ENCODE results near the gene TRERF1.
"Not testable (repeated sequence)": the region's sequence is repeated elsewhere in the genome, so short reads cannot be mapped to it uniquely, and the experiment has no call there.

Gene TRERF1

GRCh38 chr6:42226161-42226611, 225.5 kb downstream of the TRERF1 start:
- Mint-ChIP-seq H3K4me1 (ENCODE audit: low read depth) (peaks cover 25% of the 10 kb centered on the region), H3K27ac (no peak overlapping the region), H3K36me3 (ENCODE audit: low read depth) (peaks cover 30% of the 10 kb centered on the region), H3K9me3 (no peaks in the 10 kb centered on the region), H3K4me3 (no peak overlapping the region), H3K27me3 (no peaks in the 10 kb centered on the region)
- no peak for DNase-seq

GRCh38 chr6:42225419-42225818, 226.3 kb downstream of the TRERF1 start:
- Mint-ChIP-seq H3K36me3 (ENCODE audit: low read depth) (peaks cover 30% of the 10 kb centered on the region), H3K9me3 (no peaks in the 10 kb centered on the region)

GRCh38 chr6:42225029-42225339, 226.7 kb downstream of the TRERF1 start:
- Mint-ChIP-seq H3K9me3 (no peaks in the 10 kb centered on the region), H3K36me3 (ENCODE audit: low read depth) (peaks cover 26% of the 10 kb centered on the region), H3K4me3 (no peak overlapping the region), H3K27ac (peak overlapping the region; percentile 92), H3K4me1 (ENCODE audit: low read depth) (peaks cover 29% of the 10 kb centered on the region), H3K27me3 (no peaks in the 10 kb centered on the region)
- no peak for DNase-seq

More at GRCh38 chr6:42225419-42225818, 226.3 kb downstream of the TRERF1 start:
- no peak overlapping the region for H3K4me3 Mint-ChIP-seq
- peaks cover 29% of the 10 kb centered on the region for H3K4me1 Mint-ChIP-seq (ENCODE audit: low read depth)
- no peak for DNase-seq
- no peaks in the 10 kb centered on the region for H3K27me3 Mint-ChIP-seq
- no peak overlapping the region for H3K27ac Mint-ChIP-seq

GRCh38 chr6:42224222-42225028, 227.3 kb downstream of the TRERF1 start:
- DNase-seq: no peak
- Mint-ChIP-seq H3K36me3 (ENCODE audit: low read depth) (peaks cover 22% of the 10 kb centered on the region), H3K9me3 (no peaks in the 10 kb centered on the region), H3K27ac (peak overlapping the region; percentile 92), H3K4me3 (peak overlapping the region; percentile 59), H3K27me3 (no peaks in the 10 kb centered on the region), H3K4me1 (ENCODE audit: low read depth) (peaks cover 29% of the 10 kb centered on the region)

GRCh38 chr6:42222448-42222847, 229.3 kb downstream of the TRERF1 start:
- no peak overlapping the region for H3K4me3 Mint-ChIP-seq
- DNase-seq: no peak
- H3K9me3 Mint-ChIP-seq: no peaks in the 10 kb centered on the region

GRCh38 chr6:42221546-42221945, 230.2 kb downstream of the TRERF1 start:
- H3K27ac Mint-ChIP-seq: no peak overlapping the region
- peaks cover 40% of the 10 kb centered on the region for H3K4me1 Mint-ChIP-seq (ENCODE audit: low read depth)
- peaks cover 10% of the 10 kb centered on the region for H3K36me3 Mint-ChIP-seq (ENCODE audit: low read depth)
- DNase-seq: no peak
- no peaks in the 10 kb centered on the region for H3K27me3 Mint-ChIP-seq
- no peak overlapping the region for H3K4me3 Mint-ChIP-seq
- no peaks in the 10 kb centered on the region for H3K9me3 Mint-ChIP-seq

More at GRCh38 chr6:42222448-42222847, 229.3 kb downstream of the TRERF1 start:
- no peak overlapping the region for H3K27ac Mint-ChIP-seq
- peaks cover 5% of the 10 kb centered on the region for H3K36me3 Mint-ChIP-seq (ENCODE audit: low read depth)
- H3K27me3 Mint-ChIP-seq: no peaks in the 10 kb centered on the region
- H3K4me1 Mint-ChIP-seq (ENCODE audit: low read depth): peaks cover 35% of the 10 kb centered on the region

- no peaks in the 10 kb centered on the region for H3K27me3 Mint-ChIP-seq
- no peak for DNase-seq
- H3K4me1 Mint-ChIP-seq (ENCODE audit: low read depth): peaks cover 44% of the 10 kb centered on the region
- peak overlapping the region; percentile 44 for H3K27ac Mint-ChIP-seq
- H3K9me3 Mint-ChIP-seq: no peaks in the 10 kb centered on the region
- peaks cover 14% of the 10 kb centered on the region for H3K36me3 Mint-ChIP-seq (ENCODE audit: low read depth)
- no peak overlapping the region for H3K4me3 Mint-ChIP-seq
Observed at GRCh38 chr6:42220807-42221206, 230.9 kb downstream of the TRERF1 start.

GRCh38 chr6:42217519-42218367, 234.0 kb downstream of the TRERF1 start, which contains the start of gene MRPS10:
Gene MRPS10, minus strand, starts transcription at chr6:42217861. Its CDS starts 12 bp downstream, at chr6:42217849.
- Mint-ChIP-seq H3K27ac (peak within 1 kb of the TSS; percentile 99), H3K9me3 (no peaks in the 10 kb centered on the region), H3K27me3 (no peaks in the 10 kb centered on the region), H3K36me3 (ENCODE audit: low read depth) (peaks cover 33% of the 10 kb centered on the region), H3K4me1 (ENCODE audit: low read depth) (peaks cover 38% of the 10 kb centered on the region), H3K4me3 (peak within 1 kb of the TSS; percentile 99)
- peak; percentile 91 for DNase-seq

- Mint-ChIP-seq H3K36me3 (ENCODE audit: low read depth) (peaks cover 38% of the 10 kb centered on the region), H3K4me3 (peak overlapping the region; percentile 99), H3K4me1 (ENCODE audit: low read depth) (peaks cover 40% of the 10 kb centered on the region), H3K27ac (peak overlapping the region; percentile 99), H3K27me3 (no peaks in the 10 kb centered on the region), H3K9me3 (no peaks in the 10 kb centered on the region)
- no peak for DNase-seq
Observed at GRCh38 chr6:42217157-42217518, 234.6 kb downstream of the TRERF1 start.

GRCh38 chr6:42216495-42216894, 235.2 kb downstream of the TRERF1 start:
- peaks cover 39% of the 10 kb centered on the region for H3K4me1 Mint-ChIP-seq (ENCODE audit: low read depth)
- peak overlapping the region; percentile 99 for H3K4me3 Mint-ChIP-seq
- H3K27ac Mint-ChIP-seq: peak overlapping the region; percentile 87

GRCh38 chr6:42212442-42212841, 239.3 kb downstream of the TRERF1 start:
- Mint-ChIP-seq H3K36me3 (ENCODE audit: low read depth) (peaks cover 80% of the 10 kb centered on the region), H3K9me3 (no peaks in the 10 kb centered on the region), H3K27ac (no peak overlapping the region), H3K4me1 (ENCODE audit: low read depth) (peaks cover 40% of the 10 kb centered on the region), H3K27me3 (no peaks in the 10 kb centered on the region), H3K4me3 (no peak overlapping the region)
- no peak for DNase-seq

More at GRCh38 chr6:42216495-42216894, 235.2 kb downstream of the TRERF1 start:
- H3K36me3 Mint-ChIP-seq (ENCODE audit: low read depth): peaks cover 44% of the 10 kb centered on the region
- H3K27me3 Mint-ChIP-seq, H3K9me3 Mint-ChIP-seq, DNase-seq: not testable (repeated sequence)

GRCh38 chr6:42211726-42212125, 240.0 kb downstream of the TRERF1 start:
- Mint-ChIP-seq H3K9me3 (no peaks in the 10 kb centered on the region), H3K36me3 (ENCODE audit: low read depth) (peaks cover 82% of the 10 kb centered on the region), H3K4me1 (ENCODE audit: low read depth) (peaks cover 36% of the 10 kb centered on the region), H3K4me3 (no peak overlapping the region), H3K27me3 (no peaks in the 10 kb centered on the region), H3K27ac (no peak overlapping the region)
- no peak for DNase-seq

- Mint-ChIP-seq H3K9me3 (no peaks in the 10 kb centered on the region), H3K27me3 (no peaks in the 10 kb centered on the region), H3K4me3 (no peak overlapping the region), H3K27ac (no peak overlapping the region), H3K36me3 (ENCODE audit: low read depth) (peaks cover 84% of the 10 kb centered on the region), H3K4me1 (ENCODE audit: low read depth) (peaks cover 26% of the 10 kb centered on the region)
- no peak for DNase-seq
Observed at GRCh38 chr6:42210551-42210950, 241.2 kb downstream of the TRERF1 start.

GRCh38 chr6:42207559-42207958, 244.2 kb downstream of the TRERF1 start:
- DNase-seq, H3K4me3 Mint-ChIP-seq, H3K27ac Mint-ChIP-seq, H3K27me3 Mint-ChIP-seq, H3K9me3 Mint-ChIP-seq: not testable (repeated sequence)
- Mint-ChIP-seq H3K4me1 (ENCODE audit: low read depth) (peaks cover 13% of the 10 kb centered on the region), H3K36me3 (ENCODE audit: low read depth) (peaks cover 86% of the 10 kb centered on the region)
